Measurements from ENCODE around the gene DHRS12. TPM values are rescaled to one million over a fixed set of nuclear protein-coding genes. Genes with fewer than 3 reads are reported as not detected.

Gene DHRS12
- polyA plus RNA-seq, 10 donors = 10.4 to 18.5 (median 15.3) TPM

GRCh38 chr13:51728275-51728673 lies 75.7 kb downstream of the DHRS12 start:
- no peak for DNase-seq

GRCh38 chr13:51727634-51728274 lies 76.2 kb downstream of the DHRS12 start:
- peak in 1 of 3 donors; percentile 23 for DNase-seq

- peak in 2 of 3 donors; percentile 65 to 68 for DNase-seq
Measured at GRCh38 chr13:51726446-51727193, 77.3 kb downstream of the DHRS12 start.

- no peak for DNase-seq
Measured at GRCh38 chr13:51724721-51725120, 79.2 kb downstream of the DHRS12 start.

- DNase-seq = no peak
Measured at GRCh38 chr13:51723529-51723928, 80.4 kb downstream of the DHRS12 start.

GRCh38 chr13:51721496-51721895 lies 82.5 kb downstream of the DHRS12 start:
- peak in 2 of 3 donors; percentile 63 to 71 for DNase-seq

- DNase-seq = no peak
Measured at GRCh38 chr13:51719394-51719793, 84.6 kb downstream of the DHRS12 start.

Other genes starting within 250 kb of the DHRS12 start
- gene WDFY2, start 219.7 kb downstream of the DHRS12 start, polyA plus RNA-seq (ENCODE audit: insufficient read length in 10 of 10) = 10 to 100 TPM in 3 of 10 donors, 1 to 10 TPM in 7; 4.6 to 14.7 (median 7.7) TPM
- under 1 TPM; 0.11 to 0.96 (median 0.19) TPM for gene TMEM272, start 41.0 kb upstream of the DHRS12 start, polyA plus RNA-seq (ENCODE audit: insufficient read length in 10 of 10)
- not detected for gene CCDC70, start 57.8 kb upstream of the DHRS12 start, polyA plus RNA-seq (ENCODE audit: insufficient read length in 10 of 10)
- gene ATP7B, start 207.3 kb upstream of the DHRS12 start, polyA plus RNA-seq (ENCODE audit: insufficient read length in 10 of 10) = 1 to 10 TPM; 5.0 to 7.5 (median 6.5) TPM
- gene ALG11, start 208.2 kb upstream of the DHRS12 start, polyA plus RNA-seq (ENCODE audit: insufficient read length in 10 of 10) = 10 to 100 TPM; 12.4 to 27.6 (median 20.7) TPM
- 10 to 100 TPM; 14.4 to 25.5 (median 21.7) TPM for gene UTP14C, start 220.5 kb upstream of the DHRS12 start, polyA plus RNA-seq (ENCODE audit: insufficient read length in 10 of 10)